Mucosa of gallbladder (tissue), 1 donor: ENCODE data around the gene CCT6A. TPM values are rescaled to one million over a fixed set of nuclear protein-coding genes. Genes with fewer than 3 reads are reported as not detected.
"Not testable (repeated sequence)": the region's sequence is repeated elsewhere in the genome, so short reads cannot be mapped to it uniquely, and the experiment has no call there.

Experiments used
- DNase-seq: peaks from one replicate; pipeline ENCODE4 v3.0.0-alpha.2; 2020; ENCODE audit warnings: low spot score
- total RNA-seq: library from RNA; stranded (reverse); gene quantifications from one replicate; pipeline ENCODE4 v1.2.1, GENCODE V29; 2021
- donor health status: DM: no; HTN: no; CAD: no.

The CCT6A gene
- total RNA-seq, 1 donor from 2014 or later = 87.6 TPM

DNA sequence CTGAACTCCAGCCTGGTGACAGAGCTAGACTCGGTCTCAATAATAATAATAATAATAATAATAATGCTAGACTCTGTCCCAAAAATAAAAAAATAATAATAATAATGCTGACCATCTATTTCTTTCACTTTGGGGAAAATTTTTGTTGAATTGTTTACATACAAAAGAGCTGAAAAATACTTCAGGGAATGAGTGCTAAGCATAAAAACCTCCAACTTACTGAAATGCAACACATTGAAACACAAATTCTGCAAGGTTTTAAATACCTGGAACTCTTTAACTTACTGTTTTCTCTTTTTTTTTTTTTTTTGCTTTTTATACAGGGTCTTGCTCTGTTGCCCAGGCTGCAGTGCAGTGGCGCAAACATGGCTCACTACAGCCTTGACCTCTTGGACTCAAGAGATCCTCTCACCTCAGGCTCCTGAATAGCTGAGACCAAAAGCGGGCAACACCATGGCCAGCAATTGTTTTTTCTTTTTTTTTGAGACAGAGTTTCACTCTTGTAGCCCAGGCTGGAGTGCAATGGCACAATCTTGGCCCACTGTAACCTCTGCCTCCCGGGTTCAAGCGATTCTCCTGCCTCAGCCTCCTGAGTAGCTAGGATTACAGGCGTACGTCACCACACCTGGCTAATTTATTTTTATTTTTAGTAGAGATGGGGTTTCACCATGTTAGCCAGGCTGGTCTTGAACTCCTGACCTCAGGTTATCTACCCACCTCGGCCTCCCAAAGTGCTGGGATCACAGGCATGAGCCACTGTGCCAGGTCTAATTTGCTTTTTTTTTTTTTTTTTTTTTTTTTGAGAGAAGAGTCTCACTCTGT lies 46.8 kb downstream of the CCT6A start:
- DNase-seq = not testable (repeated sequence)

- no peak for DNase-seq
These were observed 48.1 kb downstream of the CCT6A start for GRCh38 chr7:56099653-56100052.

DNA sequence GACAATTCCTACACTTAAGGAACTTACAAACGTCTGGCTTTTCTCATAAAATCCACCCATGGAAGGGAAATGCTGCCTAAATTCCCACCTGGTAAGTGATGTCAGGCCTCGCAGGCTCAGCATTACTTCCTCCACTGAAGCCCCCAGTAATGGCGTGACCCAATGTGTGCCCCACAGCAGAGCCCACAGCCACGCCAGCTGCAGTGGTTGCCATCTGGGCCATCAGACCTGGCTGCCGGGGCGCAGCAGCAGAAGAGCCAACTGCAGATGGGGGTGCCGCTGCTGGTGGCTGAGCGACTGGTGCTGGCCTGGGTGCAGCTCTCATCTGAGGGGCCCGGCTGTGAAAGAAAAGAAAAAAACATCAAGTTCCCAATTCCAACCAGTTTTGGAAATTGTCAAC lies 52.6 kb downstream of the CCT6A start:
- DNase-seq = not testable (repeated sequence)

DNA sequence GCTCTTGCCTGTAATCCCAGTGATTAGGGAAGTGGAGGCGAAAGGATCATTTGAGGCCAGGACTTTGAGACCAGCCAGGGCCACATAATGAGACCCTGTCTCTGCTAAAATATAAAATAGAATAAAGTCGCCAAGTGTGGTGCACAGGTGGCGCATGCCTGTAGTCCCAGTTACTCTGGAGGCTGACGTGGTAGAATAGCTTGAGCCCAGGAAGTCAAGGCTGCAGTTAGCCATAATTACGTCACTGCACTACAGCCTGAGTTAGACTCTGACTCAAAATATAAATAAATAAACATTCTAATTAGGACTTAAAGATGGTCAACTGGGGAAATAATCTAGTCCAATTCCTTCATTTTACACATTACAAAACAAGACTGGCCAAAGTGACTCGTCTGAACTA lies 53.9 kb downstream of the CCT6A start:
- DNase-seq = no peak

- DNase-seq = peak; percentile 98
These were observed 54.8 kb downstream of the CCT6A start, which contains the start of gene CHCHD2 for GRCh38 chr7:56106108-56107073. Gene CHCHD2, minus strand, starts transcription at chr7:56106476. Its CDS starts 63 bp downstream, at chr7:56106413.

DNA sequence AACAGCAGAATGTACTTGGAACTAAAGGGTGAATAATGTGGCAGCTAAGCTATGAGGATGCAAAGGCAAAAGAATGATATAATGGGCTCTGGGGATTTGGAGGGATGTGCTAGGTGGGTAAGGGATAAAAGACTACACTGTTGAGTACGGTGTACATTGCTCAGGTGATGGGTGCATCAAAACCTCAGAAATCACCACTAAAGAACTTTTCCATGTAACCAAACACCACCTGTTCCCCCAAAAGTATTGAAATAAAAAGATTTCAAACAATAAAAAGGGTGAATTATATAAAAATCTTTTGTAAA lies 56.3 kb downstream of the CCT6A start:
- no peak for DNase-seq

- DNase-seq = no peak
These were observed 59.0 kb downstream of the CCT6A start for GRCh38 chr7:56110611-56111010.

GRCh38 chr7:56112244-56112643 lies 60.7 kb downstream of the CCT6A start:
- DNase-seq = not testable (repeated sequence)

Other genes starting within 250 kb of the CCT6A start
- not detected for gene SEPTIN14, start 189.0 kb upstream of the CCT6A start, total RNA-seq
- gene ZNF713, start 164.3 kb upstream of the CCT6A start, total RNA-seq = 4.5 TPM
- 10.8 TPM for gene MRPS17, start 99.9 kb upstream of the CCT6A start, total RNA-seq
- gene NIPSNAP2, start 87.2 kb upstream of the CCT6A start, total RNA-seq = 45.3 TPM
- gene PSPH, start 321 bp upstream of the CCT6A start, total RNA-seq = 33.4 TPM
- 245 TPM for gene SUMF2, start 12.5 kb downstream of the CCT6A start, total RNA-seq
- gene PHKG1, start 41.2 kb downstream of the CCT6A start, total RNA-seq = 0.89 TPM
- 293 TPM for gene CHCHD2, start 54.7 kb downstream of the CCT6A start, total RNA-seq
- gene NUPR2, start 64.7 kb downstream of the CCT6A start, total RNA-seq = 1.0 TPM